ENCODE results near the gene GCK.

Gene GCK

GRCh38 chr7:44195889-44196288, 6.7 kb upstream of the GCK start:
- H3K4me3 ChIP-seq (ENCODE audit: low read depth, low read length) = no peak overlapping the region
- TF ChIP-seq, protein P1, sequence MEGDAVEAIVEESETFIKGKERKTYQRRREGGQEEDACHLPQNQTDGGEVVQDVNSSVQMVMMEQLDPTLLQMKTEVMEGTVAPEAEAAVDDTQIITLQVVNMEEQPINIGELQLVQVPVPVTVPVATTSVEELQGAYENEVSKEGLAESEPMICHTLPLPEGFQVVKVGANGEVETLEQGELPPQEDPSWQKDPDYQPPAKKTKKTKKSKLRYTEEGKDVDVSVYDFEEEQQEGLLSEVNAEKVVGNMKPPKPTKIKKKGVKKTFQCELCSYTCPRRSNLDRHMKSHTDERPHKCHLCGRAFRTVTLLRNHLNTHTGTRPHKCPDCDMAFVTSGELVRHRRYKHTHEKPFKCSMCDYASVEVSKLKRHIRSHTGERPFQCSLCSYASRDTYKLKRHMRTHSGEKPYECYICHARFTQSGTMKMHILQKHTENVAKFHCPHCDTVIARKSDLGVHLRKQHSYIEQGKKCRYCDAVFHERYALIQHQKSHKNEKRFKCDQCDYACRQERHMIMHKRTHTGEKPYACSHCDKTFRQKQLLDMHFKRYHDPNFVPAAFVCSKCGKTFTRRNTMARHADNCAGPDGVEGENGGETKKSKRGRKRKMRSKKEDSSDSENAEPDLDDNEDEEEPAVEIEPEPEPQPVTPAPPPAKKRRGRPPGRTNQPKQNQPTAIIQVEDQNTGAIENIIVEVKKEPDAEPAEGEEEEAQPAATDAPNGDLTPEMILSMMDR (IDR thresholded peaks at IDR 0.05; ENCODE audit: low read depth, low read length) = no peak
- no peak for DNase-seq (ENCODE audit: low read depth, low spot score)
- in situ Hi-C loops (cut with HindIII; ENCODE audit: low sequenced_read_pairs) = no loop called here

DNA sequence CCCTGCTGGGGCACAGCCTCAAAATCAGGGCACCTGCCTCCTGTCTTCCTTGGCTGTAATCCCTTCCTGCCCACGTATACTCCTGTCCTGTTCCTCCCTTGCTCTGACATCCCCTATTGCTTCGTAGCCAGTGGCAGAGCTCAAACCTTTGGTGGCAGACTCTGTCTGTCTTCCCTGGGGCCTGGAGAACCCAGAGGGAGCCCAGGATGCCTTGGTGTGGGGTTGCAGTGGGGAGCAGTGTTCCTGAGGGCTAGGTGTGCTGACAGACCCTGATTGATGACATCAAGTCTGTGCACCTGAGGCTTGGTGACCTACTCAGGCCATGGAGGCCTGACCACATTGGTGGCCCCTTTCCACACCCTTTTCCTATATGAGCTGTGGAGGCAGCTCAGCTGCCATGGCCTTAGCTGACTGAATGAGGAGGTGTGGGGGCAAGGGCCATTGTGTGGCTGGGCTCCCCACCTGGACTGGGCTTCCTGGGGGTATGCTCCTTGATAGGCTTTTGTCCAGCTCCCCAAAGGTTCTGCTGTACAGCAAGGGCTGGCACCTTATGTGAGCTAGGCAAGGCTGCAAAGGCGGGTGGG, 5.4 kb upstream of the GCK start:
- TF ChIP-seq, protein P1 (IDR thresholded peaks at IDR 0.05; ENCODE audit: low read depth, low read length) = no peak
- in situ Hi-C loops (cut with HindIII; ENCODE audit: low sequenced_read_pairs) = no loop called here
- no peak overlapping the region for H3K4me3 ChIP-seq (ENCODE audit: low read depth, low read length)
- no peak for DNase-seq (ENCODE audit: low read depth, low spot score)

GRCh38 chr7:44194069-44194468, 4.8 kb upstream of the GCK start:
- TF ChIP-seq, protein P1 (IDR thresholded peaks at IDR 0.05; ENCODE audit: low read depth, low read length) = no peak
- in situ Hi-C loops (cut with HindIII; ENCODE audit: low sequenced_read_pairs) = no loop called here
- no peak for DNase-seq (ENCODE audit: low read depth, low spot score)
- no peak overlapping the region for H3K4me3 ChIP-seq (ENCODE audit: low read depth, low read length)

DNA sequence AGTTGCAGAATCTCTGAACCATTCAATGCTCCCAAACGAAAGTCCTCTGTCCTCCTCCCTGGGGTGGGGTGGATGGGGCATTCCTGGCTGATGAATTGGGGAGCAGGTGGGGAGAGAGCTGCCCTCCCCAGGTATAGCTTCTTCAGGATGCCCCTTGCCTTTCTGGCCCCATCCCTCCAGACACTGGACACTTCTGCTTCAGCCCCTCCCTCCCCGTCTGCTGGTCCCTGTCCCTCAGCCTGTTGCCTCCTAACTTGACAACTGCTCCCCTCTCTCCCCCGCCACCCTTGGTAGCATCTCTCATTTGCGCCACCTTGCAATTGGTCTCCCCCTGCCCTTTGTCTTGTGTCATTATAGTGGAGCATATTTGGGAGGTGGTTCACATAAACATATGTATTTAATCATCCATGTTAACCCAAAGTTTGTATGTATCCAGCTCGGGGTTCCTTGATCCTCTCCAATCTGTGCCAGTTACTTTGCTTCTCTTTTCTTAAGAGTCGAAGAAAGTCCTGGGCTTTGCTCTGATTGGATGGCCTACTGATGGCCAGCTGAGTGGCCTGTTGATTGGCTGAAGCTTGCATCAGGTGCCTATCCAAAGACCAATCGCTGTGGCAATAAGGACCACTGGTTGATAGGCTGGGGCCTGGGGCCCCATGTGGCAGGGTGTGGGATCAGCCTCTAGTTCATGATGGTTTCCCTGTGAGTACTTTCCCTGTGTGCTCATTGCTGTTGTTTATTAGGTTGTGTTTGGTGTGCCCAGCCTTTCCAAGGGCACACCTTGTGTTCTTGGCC, 4.0 kb upstream of the GCK start:
- H3K4me3 ChIP-seq (ENCODE audit: low read depth, low read length) = no peak overlapping the region
- no peak for DNase-seq (ENCODE audit: low read depth, low spot score)
- TF ChIP-seq, protein P1 (IDR thresholded peaks at IDR 0.05; ENCODE audit: low read depth, low read length) = no peak
- in situ Hi-C loops (cut with HindIII; ENCODE audit: low sequenced_read_pairs) = no loop called here

DNA sequence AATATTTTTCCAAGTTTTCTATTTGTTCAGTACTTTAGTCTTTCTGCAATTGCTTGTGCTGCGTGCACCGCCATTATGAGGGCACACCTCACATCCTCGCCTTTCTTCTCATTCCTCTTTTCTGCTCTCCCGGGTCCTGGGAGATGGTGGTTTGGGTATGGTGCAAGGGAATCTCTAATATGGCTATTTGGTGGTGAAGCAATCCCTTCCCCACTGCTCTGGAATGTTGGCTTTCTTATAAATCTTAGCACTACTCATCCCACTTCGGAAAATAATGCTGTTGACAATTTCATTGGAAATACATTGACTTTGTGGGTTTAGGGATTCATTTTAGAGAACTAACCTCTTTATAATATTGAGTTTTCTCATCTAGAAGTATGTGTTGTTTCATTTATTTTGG, 1.9 kb upstream of the GCK start:
- in situ Hi-C loops (cut with HindIII; ENCODE audit: low sequenced_read_pairs) = no loop called here
- H3K4me3 ChIP-seq (ENCODE audit: low read depth, low read length) = no peak overlapping the region
- TF ChIP-seq, protein P1 (IDR thresholded peaks at IDR 0.05; ENCODE audit: low read depth, low read length) = no peak
- no peak for DNase-seq (ENCODE audit: low read depth, low spot score)

- no peak for DNase-seq (ENCODE audit: low read depth, low spot score)
- in situ Hi-C loops (cut with HindIII; ENCODE audit: low sequenced_read_pairs) = no loop called here
- TF ChIP-seq, protein P1 (IDR thresholded peaks at IDR 0.05; ENCODE audit: low read depth, low read length) = no peak
- H3K4me3 ChIP-seq (ENCODE audit: low read depth, low read length) = no peak overlapping the region
These were observed 994 bp upstream of the GCK start for GRCh38 chr7:44189993-44190872.
